HFF-Myc (cell line): Measurements from ENCODE around the gene SPNS3.

Experiments
- DNase-seq: peaks from one replicate; pipeline ENCODE4 v3.0.0-alpha.2; 2011; ENCODE audit warnings: low read depth; ENCODE audit errors: extremely low read depth
- H3K4me3 ChIP-seq: replicated peaks from 2 replicates; pipeline ENCODE4 v1.5.1; 2011; ENCODE audit warnings: low read depth, mild to moderate bottlenecking, control low read depth, low read length
- TF ChIP-seq, protein P1 (sequence below): IDR thresholded peaks from 2 replicates; pipeline ENCODE4 v1.5.1; 2012; ENCODE audit warnings: mild to moderate bottlenecking, low read depth, low read length, control low read depth; ENCODE audit errors: missing control alignments

SPNS3 gene

DNA sequence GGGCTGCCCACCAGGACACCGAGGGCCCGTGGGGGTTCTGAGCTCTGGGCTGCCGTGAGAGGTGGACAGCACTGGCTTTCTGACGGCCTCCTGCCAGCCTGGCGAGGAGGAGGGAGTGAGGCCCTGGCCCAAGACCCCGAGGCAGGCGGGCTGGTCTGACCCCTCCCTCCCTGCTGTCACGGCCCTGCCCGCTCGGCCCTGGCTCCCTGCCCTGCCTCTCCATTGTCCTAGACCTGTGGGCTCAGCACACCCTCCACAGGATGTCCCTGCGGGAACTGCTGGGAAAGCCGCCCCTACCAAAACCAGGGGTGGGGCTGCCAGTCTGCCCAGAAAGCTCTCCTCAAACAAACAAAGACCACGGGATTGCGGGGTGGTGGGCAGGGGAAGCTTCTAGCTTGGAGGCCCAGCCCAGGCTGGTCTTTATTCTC, 85.6 kb downstream of the SPNS3 start:
- DNase-seq: no peak
- TF ChIP-seq, protein P1, sequence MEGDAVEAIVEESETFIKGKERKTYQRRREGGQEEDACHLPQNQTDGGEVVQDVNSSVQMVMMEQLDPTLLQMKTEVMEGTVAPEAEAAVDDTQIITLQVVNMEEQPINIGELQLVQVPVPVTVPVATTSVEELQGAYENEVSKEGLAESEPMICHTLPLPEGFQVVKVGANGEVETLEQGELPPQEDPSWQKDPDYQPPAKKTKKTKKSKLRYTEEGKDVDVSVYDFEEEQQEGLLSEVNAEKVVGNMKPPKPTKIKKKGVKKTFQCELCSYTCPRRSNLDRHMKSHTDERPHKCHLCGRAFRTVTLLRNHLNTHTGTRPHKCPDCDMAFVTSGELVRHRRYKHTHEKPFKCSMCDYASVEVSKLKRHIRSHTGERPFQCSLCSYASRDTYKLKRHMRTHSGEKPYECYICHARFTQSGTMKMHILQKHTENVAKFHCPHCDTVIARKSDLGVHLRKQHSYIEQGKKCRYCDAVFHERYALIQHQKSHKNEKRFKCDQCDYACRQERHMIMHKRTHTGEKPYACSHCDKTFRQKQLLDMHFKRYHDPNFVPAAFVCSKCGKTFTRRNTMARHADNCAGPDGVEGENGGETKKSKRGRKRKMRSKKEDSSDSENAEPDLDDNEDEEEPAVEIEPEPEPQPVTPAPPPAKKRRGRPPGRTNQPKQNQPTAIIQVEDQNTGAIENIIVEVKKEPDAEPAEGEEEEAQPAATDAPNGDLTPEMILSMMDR: no peak
- no peak overlapping the region for H3K4me3 ChIP-seq

DNA sequence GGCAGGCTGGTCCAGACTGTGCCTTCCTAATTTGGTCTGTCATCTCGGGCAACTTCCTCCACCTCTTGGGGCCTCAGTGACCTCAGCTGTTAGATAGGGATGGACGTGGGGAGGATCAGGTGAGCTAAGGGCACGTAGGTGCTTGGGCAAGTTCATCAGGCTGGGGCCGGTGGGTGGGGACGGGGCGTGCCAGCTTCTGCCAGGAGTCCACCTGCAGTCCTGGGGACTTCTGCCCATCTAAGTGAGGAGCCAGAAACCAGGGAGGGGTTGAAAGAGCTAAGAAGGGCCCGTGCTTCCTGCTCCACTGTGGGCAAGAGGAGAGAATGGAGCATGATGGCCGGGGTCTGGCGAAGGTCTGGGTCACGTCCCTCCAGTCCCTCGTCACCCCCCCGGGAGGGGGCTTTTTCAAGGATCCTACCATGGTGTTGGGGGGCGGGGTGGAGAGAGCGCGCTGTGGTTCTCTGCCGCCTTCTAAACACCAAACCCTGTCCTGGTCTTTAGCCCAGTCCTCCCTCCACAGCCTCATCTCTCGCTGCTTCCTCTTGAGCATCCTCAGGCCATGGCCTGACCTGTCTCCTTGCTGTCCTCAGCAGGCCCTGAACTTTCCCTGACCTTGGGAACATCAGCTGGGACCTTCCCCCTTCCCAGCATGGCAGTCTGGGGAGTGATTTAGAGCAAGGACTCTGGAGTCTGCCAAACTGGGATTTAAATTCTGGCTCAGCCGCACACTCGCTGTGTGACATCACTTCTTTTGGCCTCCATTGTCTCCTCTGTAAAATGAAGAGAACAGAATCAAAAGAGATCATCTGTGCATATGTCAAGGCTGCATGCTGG, 86.5 kb downstream of the SPNS3 start:
- TF ChIP-seq, protein P1: no peak
- H3K4me3 ChIP-seq: no peak overlapping the region
- DNase-seq: no peak

DNA sequence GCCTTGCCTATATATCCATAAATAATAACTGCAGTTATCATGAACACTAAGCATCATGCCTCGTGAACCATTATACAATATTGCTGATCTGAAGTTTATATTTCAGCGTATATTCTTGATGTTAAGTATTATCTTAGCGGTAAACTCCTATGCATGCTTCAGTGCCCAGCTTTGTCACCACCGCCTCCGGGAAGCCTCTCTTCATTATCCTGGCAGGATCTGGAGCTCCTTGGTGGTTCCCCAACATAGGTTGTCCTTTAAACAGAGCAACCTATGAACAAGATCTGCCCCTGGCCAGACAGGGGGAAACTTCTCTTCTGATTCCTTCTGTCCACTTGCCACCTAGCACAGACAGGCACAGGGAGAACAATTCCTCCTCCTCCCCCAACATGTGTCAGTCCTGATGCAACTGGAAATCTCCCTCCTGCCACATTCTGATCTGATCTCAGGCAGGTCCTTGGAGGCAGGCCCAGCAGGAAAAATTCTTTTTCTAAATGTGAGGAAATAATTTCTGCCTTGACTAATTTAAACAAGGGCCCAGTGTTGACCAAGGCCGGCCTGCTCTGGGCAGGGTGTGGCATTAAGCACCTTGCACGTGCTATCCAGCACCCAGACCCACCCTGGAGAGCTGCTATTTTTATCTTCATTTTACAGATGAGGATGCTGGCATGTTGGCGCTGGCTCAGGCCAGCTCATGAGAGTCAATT, 87.3 kb downstream of the SPNS3 start:
- TF ChIP-seq, protein P1: no peak
- no peak overlapping the region for H3K4me3 ChIP-seq
- DNase-seq: no peak

DNA sequence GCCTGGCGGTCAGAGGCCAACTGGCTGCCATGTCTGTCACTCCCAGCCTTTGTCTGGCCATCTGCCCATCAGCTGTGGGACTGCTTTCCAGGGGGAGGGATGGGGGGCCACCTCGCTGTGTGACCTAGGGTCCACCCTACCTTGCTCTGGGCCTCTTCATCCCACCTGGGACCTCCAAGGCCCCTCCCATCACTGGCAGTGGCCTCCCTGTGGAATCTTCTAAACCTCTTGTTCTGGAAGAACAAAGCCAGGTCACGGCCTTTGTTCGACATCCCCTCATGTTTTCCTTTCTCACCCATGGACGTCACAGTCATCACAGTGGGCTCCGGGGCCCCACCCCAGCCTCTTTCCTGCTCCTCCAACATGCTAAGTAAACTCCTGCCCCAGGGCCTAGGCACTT, 88.9 kb downstream of the SPNS3 start:
- TF ChIP-seq, protein P1: no peak
- no peak for DNase-seq
- no peak overlapping the region for H3K4me3 ChIP-seq

DNA sequence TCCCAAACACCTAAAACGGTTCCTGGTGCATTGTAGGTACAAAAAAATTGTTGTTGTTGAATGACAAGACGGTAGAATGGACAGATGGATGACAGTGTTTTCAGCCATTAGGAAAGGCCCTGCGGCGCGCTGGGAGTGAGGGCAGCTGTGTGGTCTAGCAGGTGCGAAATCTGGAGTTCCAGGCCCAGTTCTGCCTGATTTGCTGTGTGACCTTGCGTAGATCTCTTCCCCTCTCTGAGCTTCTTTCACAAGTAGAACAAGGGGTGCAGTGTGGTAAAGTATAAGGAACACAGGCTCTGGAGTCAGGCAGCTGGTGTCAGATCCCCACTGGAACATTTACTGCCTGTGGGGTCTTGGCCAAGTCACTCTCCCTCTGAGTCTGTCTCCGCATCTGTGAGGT, 90.2 kb downstream of the SPNS3 start:
- no peak overlapping the region for H3K4me3 ChIP-seq
- TF ChIP-seq, protein P1: no peak
- no peak for DNase-seq

DNA sequence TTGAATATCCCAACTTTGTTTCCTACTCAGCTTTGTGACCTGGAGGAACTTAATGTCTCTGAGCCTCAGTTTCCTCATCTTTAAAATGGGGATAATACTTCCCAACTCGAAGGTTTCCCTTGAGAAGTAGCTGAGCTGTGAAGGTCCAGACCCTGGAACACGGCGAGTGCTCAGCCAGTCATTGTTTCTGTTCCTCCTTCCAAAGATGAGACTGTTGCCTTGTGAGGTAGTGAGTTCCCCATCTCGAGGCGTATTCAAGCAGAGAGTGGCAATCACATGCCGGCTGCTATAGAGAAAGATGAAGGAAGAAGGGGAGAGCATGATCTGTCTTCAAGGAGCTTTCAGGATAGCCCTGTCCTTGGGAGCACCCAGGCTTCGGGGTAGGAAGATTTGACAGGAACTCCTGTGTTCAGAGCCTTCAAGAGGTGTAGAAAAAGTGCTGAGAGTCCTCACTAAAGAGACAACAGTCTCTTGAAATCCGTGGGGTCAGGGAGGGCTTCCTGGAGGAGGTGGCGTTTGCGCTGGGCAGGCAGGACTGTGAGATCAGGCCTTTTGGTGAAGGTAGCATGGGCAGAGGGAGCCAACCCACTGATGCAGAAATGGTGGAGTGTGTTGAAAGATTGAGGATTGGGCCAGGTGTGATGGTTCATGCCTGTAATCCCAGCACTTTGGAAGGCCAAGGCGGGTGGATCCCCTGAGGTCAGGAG, 92.1 kb downstream of the SPNS3 start:
- no peak overlapping the region for H3K4me3 ChIP-seq
- TF ChIP-seq, protein P1: no peak
- DNase-seq: no peak
